ENCODE data around the gene TMC6. TPM values are rescaled to one million over a fixed set of nuclear protein-coding genes. Genes with fewer than 3 reads are reported as not detected.
"Not testable (repeated sequence)": the region's sequence is repeated elsewhere in the genome, so short reads cannot be mapped to it uniquely, and the experiment has no call there.

TMC6 gene, protein sequence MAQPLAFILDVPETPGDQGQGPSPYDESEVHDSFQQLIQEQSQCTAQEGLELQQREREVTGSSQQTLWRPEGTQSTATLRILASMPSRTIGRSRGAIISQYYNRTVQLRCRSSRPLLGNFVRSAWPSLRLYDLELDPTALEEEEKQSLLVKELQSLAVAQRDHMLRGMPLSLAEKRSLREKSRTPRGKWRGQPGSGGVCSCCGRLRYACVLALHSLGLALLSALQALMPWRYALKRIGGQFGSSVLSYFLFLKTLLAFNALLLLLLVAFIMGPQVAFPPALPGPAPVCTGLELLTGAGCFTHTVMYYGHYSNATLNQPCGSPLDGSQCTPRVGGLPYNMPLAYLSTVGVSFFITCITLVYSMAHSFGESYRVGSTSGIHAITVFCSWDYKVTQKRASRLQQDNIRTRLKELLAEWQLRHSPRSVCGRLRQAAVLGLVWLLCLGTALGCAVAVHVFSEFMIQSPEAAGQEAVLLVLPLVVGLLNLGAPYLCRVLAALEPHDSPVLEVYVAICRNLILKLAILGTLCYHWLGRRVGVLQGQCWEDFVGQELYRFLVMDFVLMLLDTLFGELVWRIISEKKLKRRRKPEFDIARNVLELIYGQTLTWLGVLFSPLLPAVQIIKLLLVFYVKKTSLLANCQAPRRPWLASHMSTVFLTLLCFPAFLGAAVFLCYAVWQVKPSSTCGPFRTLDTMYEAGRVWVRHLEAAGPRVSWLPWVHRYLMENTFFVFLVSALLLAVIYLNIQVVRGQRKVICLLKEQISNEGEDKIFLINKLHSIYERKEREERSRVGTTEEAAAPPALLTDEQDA
- total RNA-seq = 250 and 251 TPM in 2 replicates

DNA sequence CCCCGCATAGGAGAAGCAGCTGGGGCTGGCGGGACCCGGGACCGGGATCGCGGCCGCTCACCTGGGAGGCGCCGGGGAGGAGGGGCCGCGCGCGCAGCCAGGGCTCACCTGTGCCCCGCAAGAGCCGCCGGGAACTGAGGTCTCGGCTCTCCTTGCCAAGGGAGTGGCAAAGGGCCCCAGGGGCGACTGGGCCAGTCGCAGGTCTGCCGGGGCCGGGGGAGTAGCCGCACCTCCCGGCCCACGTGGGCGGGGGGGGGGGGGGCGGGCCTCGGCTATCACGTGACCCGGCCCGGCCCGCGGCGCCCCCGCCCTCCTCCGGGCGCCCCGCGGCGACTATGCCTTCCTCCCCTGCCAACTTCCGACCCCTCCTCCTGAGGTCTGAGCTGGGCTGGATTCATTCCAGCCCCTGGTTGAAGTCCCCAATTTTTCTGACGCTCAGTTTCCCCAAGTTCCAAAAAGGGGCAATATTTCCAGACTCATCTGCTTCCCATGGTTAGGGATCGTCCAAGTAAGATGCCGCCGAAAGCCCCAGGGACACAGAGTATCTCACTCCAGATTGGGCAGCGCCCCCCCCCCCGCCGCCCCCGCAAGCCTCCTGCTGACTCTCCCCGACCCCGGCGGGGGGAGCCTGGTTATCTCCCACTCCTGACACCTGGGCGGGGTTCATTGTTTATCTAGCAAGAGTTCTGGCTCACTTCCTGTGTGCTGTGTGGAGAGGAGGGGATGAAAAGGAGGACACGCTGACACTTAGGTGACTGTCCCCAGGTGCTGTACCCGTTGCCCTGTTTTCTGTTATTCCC lies at the start of gene TMC6:
Gene TMC6, minus strand, starts transcription at position 205 of the 800 bp plus-strand sequence. CDS start 1,923 bp downstream, outside the sequence.
- Mint-ChIP-seq H3K9me3 (no peaks in the 10 kb centered on the region), H3K27ac (peak within 1 kb of the TSS; percentile 97), H3K36me3 (ENCODE audit: low read depth) (peaks cover 46% of the 10 kb centered on the region), H3K27me3 (no peaks in the 10 kb centered on the region), H3K4me1 (peaks cover 52% of the 10 kb centered on the region), H3K4me3 (peak within 1 kb of the TSS; percentile 99)
- intact Hi-C loops (cut with micrococcal nuclease) = loop anchor here (5.0 kb wide), 1 partner anchor 229 kb away; no protein-coding TSS in a partner anchor
- DNase-seq = peak; percentile 91

DNA sequence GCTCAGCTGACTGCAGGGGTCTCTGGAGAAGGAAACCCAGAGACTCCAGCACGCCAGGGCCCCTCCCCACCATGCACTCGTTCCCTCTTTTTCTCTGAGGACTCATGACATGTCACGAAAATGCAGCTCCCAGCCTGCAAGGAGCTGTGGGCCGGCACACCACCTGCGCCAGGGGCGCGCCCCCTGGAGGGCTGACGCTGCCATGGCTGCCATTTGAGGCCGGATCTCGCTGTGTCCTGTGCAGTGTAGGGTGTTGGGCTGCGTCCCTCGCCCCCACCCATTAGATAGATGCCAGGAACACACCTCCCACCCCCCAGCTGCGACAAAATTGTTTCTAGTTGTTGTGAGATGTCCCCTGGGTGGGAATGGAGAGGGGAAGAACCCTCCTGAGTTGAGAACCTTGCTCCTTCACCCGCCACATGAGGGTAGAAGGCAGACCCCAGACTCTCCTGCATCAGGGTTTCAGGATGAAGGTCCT lies 48.0 kb upstream of the TMC6 start:
- H3K4me1 Mint-ChIP-seq = peaks cover 38% of the 10 kb centered on the region
- H3K27me3 Mint-ChIP-seq = no peaks in the 10 kb centered on the region
- H3K9me3 Mint-ChIP-seq = no peaks in the 10 kb centered on the region
- DNase-seq = peak; percentile 95
- intact Hi-C loops (cut with micrococcal nuclease) = loop anchor here (1.0 kb wide), 2 partner anchors 64 to 91 kb away; no protein-coding TSS in a partner anchor
- no peak overlapping the region for H3K27ac Mint-ChIP-seq
- H3K4me3 Mint-ChIP-seq = no peak overlapping the region
- H3K36me3 Mint-ChIP-seq (ENCODE audit: low read depth) = peaks cover 48% of the 10 kb centered on the region

DNA sequence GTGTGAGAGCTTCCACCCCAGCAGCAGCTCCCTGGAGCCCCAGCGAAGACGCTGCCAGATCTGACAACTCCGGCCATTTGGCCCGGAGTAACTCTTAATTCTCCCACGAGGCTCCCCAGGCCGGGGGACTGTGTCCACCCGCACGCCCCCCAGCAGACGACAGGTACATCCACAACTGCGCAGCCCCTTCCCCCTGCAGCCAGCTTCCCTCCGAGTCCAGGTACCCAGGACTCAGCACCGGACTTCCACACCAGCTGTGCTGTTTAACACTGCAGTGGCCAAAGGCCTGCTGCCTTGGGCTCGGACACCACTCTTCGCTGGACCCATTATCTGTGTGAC lies 47.1 kb upstream of the TMC6 start:
- intact Hi-C loops (cut with micrococcal nuclease) = no loop called here
- peaks cover 49% of the 10 kb centered on the region for H3K36me3 Mint-ChIP-seq (ENCODE audit: low read depth)
- no peak overlapping the region for H3K4me3 Mint-ChIP-seq
- H3K27ac Mint-ChIP-seq = no peak overlapping the region
- no peak for DNase-seq
- H3K9me3 Mint-ChIP-seq = no peaks in the 10 kb centered on the region
- no peaks in the 10 kb centered on the region for H3K27me3 Mint-ChIP-seq
- peaks cover 46% of the 10 kb centered on the region for H3K4me1 Mint-ChIP-seq

DNA sequence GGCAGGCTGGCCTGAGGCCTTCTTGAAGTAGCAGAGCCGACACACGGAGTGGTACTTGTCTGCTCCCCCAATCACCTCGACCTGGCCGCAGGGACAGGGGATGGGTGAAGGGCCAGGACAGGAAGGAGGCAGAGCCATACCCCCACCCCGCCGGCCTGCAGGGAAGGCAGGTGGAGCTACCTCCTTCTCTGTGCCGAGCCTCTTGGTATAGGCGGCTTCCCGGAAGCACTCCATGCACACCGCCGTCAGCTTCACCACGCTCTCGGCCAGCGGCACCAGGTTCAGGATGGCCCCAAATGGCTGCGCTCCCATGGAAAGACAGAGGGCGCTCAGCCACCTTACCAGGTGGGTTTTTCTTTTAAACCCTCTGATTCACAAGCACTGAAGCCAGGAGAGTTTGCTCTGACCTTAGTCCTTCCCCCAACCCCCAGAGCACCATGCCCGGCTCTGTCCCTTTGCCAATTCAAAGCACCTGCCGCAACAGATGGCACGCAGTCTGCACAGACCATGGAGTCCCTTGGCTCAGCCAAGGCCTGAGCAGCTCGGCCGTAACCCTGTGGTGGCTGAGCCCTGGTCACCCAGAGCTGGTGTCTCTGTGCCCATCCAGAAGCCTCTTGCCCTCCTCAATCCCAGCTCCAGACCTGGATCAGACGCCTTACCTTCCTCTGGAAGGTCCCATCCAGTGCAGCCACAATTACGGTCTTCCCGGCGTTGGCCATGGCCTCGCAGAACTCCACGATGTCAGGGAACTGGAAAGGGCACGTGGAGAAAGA lies 46.5 kb upstream of the TMC6 start:
- Mint-ChIP-seq H3K27me3 (no peaks in the 10 kb centered on the region), H3K4me1 (peaks cover 42% of the 10 kb centered on the region)
- intact Hi-C loops (cut with micrococcal nuclease) = no loop called here

DNA sequence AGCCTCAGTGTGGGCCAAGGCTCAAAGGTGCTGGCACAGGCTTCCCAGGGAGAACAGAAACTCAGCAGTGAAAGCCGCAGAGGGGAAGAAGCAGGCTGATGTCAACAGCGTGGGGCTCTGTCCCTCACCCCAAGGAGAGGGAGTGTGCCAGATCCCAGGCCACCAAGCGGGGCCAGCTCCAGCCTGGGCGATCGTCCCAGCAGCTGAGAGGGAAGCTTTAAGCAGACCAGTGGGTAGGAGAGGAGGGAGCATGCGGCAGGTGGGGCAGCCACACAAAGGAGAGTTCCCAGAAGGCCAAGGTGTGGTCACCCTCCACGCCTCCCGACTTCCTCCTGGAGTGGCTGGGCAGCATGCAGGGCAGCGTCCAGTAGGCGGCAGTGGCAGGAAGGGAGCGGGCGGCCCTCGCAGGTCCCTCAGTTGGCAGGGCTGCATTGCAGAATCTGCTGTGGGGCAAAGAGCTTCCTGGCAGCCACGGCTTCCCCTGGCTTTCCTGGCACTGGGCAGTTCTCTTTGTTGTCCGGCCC lies 45.9 kb upstream of the TMC6 start:
- H3K4me3 Mint-ChIP-seq = no peak overlapping the region
- no peaks in the 10 kb centered on the region for H3K27me3 Mint-ChIP-seq
- H3K4me1 Mint-ChIP-seq = peaks cover 46% of the 10 kb centered on the region
- no peak overlapping the region for H3K27ac Mint-ChIP-seq
- H3K9me3 Mint-ChIP-seq = no peaks in the 10 kb centered on the region
- H3K36me3 Mint-ChIP-seq (ENCODE audit: low read depth) = peaks cover 42% of the 10 kb centered on the region
- intact Hi-C loops (cut with micrococcal nuclease) = no loop called here
- DNase-seq = no peak

More for the DNA sequence above, 46.5 kb upstream of the TMC6 start:
- Mint-ChIP-seq H3K9me3 (no peaks in the 10 kb centered on the region), H3K36me3 (ENCODE audit: low read depth) (peaks cover 46% of the 10 kb centered on the region), H3K4me3 (no peak overlapping the region), H3K27ac (peak overlapping the region; percentile 56)
- no peak for DNase-seq

DNA sequence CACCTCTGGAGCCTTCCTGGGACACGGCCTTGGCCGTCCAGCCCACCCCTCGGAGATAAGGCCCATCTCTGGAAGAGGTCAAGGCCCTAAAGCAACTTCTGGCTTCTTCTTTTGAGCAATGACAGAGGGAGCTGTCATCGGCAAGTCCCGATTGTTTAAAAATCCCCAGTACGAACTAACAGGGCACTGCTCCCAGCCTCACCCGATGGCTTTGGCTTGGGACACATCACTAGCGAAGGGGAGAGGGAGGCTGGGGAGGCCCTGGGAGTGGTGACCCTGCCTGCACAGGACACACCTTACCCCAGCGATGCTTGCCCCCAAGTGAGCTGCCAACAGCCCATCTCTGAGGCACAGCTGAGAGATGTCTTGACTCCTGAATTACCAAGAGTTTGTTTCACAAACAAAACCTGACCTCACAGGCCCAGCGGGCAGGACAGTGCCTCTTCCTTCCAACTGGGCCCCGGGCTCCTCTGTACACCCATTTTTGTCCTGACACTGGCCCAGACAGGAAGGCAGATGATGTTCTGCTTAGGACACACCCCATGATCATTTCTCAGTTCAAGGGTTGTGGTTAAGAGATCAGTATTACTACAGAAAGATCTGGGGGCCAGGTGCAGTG lies 44.7 kb upstream of the TMC6 start:
- peak overlapping the region; percentile 43 for H3K4me3 Mint-ChIP-seq
- peaks cover 35% of the 10 kb centered on the region for H3K36me3 Mint-ChIP-seq (ENCODE audit: low read depth)
- no peaks in the 10 kb centered on the region for H3K27me3 Mint-ChIP-seq
- H3K9me3 Mint-ChIP-seq = no peaks in the 10 kb centered on the region
- H3K27ac Mint-ChIP-seq = peak overlapping the region; percentile 77
- intact Hi-C loops (cut with micrococcal nuclease) = no loop called here
- peaks cover 46% of the 10 kb centered on the region for H3K4me1 Mint-ChIP-seq
- peak; percentile 82 for DNase-seq

DNA sequence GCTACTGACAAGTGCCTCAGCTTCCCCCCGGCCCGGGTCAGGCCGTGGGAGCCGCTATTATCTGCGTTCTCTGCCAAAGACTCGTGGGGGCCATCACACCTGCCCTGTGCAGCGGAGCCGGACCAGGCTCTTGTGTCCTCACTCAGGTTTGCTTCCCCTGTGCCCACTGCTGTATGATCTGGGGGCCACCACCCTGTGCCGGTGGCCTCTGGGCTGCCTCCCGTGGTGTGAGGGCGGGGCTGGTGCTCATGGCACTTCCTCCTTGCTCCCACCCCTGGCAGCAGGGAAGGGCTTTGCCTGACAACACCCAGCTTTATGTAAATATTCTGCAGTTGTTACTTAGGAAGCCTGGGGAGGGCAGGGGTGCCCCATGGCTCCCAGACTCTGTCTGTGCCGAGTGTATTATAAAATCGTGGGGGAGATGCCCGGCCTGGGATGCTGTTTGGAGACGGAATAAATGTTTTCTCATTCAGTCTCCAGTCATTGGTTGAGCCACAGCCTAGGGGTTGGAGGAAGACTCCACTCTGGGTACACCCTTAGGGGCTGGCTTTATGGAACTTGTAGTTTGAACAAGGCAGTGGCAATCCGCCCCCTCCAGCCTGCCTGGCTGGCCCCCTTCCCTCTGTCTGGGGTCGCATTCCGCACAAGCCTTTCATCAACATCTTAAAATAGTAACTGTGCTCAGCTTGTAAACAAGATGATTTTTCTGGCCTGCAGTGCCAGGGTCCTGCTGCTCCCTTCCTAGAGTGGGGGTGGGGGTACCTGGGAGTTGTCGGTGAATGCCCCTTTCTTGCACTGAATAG lies 43.9 kb upstream of the TMC6 start:
- Mint-ChIP-seq H3K4me3 (peak overlapping the region; percentile 43), H3K27ac (peak overlapping the region; percentile 77), H3K27me3 (no peaks in the 10 kb centered on the region), H3K9me3 (no peaks in the 10 kb centered on the region), H3K4me1 (peaks cover 46% of the 10 kb centered on the region), H3K36me3 (ENCODE audit: low read depth) (peaks cover 35% of the 10 kb centered on the region)
- intact Hi-C loops (cut with micrococcal nuclease) = no loop called here
- peak; percentile 67 for DNase-seq

DNA sequence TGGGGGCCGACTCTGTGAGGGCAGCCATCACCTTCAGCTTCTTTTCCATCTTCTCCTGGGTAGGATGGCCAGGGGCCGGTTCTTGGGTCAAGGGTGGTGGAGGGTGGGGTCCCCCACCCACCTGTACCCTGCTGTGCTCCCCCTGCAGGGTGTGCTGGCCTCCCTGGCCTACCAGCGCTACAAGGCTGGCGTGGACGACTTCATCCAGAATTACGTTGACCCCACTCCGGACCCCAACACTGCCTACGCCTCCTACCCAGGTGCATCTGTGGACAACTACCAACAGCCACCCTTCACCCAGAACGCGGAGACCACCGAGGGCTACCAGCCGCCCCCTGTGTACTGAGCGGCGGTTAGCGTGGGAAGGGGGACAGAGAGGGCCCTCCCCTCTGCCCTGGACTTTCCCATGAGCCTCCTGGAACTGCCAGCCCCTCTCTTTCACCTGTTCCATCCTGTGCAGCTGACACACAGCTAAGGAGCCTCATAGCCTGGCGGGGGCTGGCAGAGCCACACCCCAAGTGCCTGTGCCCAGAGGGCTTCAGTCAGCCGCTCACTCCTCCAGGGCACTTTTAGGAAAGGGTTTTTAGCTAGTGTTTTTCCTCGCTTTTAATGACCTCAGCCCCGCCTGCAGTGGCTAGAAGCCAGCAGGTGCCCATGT lies 43.2 kb upstream of the TMC6 start:
- H3K27me3 Mint-ChIP-seq; H3K9me3 Mint-ChIP-seq; intact Hi-C loops (cut with micrococcal nuclease); DNase-seq: not testable (repeated sequence)
- peak overlapping the region; percentile 42 for H3K27ac Mint-ChIP-seq
- H3K4me1 Mint-ChIP-seq = peaks cover 43% of the 10 kb centered on the region
- peak overlapping the region; percentile 18 for H3K4me3 Mint-ChIP-seq
- H3K36me3 Mint-ChIP-seq (ENCODE audit: low read depth) = peaks cover 35% of the 10 kb centered on the region

DNA sequence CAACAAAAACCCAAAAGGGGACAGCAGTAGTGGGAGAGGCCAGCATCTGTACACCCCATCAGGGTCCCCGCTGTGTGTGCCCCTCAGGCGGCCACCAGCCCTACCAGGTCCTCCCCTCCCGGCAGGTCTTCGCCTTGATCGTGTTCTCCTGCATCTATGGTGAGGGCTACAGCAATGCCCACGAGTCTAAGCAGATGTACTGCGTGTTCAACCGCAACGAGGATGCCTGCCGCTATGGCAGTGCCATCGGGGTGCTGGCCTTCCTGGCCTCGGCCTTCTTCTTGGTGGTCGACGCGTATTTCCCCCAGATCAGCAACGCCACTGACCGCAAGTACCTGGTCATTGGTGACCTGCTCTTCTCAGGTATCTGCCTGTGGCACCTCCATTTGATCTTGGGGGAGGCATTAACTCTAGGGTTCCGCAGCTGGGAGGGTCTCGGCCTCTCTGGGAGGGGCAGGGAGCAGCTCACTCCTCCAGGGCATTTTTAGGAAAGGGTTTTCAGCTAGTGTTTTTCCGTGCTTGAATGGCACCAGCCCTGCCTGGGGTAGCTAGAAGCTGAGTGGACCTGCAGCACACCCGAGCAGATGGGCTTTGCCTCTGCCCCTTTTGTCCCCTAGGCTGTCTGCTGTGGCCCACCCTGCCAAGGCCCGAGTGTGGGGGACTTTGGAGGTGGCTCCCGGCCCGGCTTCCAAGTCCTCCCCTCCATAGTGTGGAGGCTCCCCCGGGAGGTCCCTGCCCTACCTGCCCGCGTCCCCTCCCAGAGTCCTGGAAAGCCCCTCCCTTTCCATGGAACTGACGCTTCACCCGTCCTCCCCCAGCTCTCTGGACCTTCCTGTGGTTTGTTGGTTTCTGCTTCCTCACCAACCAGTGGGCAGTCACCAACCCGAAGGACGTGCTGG lies 42.4 kb upstream of the TMC6 start:
- no peak for DNase-seq
- H3K36me3 Mint-ChIP-seq (ENCODE audit: low read depth) = peaks cover 35% of the 10 kb centered on the region
- H3K4me3 Mint-ChIP-seq = peak overlapping the region; percentile 80
- H3K27ac Mint-ChIP-seq = peak overlapping the region; percentile 53
- intact Hi-C loops (cut with micrococcal nuclease) = no loop called here
- peaks cover 43% of the 10 kb centered on the region for H3K4me1 Mint-ChIP-seq
- H3K9me3 Mint-ChIP-seq = no peaks in the 10 kb centered on the region
- H3K27me3 Mint-ChIP-seq = no peaks in the 10 kb centered on the region

DNA sequence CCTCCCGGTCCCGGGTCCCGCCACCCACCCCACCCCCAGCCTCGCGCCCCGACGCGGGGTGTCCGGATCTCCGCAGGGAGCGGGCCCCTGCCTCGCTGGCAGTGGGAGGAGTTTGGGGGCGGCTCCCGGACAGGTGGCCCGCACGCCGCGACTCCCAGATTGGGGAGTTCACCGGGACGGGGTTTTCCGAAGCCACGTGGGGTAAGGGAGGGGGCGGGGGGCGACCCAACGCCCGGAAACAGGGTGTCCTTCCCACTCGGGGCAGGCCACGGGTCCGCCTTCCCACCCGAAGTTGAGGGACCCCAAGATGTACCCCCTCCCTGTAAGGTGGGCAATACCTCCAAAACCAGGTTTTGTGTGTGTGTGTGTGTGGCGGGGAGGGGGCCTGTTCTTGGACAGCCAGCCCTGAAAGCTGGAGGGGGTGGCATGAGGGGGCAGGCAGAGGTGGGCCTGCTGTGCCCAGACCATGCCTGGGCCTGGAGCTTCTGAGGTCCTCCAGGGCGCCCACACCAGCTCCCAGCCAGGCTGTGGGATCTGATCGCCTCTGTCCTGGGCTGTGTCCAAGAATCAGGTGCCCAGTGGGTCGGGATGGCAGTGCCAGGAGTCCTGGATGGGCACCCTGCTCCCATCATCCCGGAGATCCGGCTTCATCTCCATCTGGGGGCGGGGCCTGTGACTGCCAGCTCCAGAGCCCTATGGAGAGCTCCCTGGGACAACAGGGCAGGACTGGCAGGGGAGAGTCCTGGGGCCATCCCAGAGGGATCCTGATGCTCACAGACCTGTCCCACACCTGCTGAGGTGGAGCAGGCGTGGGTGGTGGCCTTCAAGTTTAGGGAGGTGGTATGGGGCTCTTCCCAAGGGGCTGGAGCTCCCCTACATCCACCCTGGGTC lies 40.6 kb upstream of the TMC6 start:
- Mint-ChIP-seq H3K27me3 (no peaks in the 10 kb centered on the region), H3K9me3 (no peaks in the 10 kb centered on the region), H3K4me1 (peaks cover 38% of the 10 kb centered on the region), H3K36me3 (ENCODE audit: low read depth) (peaks cover 30% of the 10 kb centered on the region), H3K4me3 (peak overlapping the region; percentile 80), H3K27ac (peak overlapping the region; percentile 78)
- peak; percentile 87 for DNase-seq
- intact Hi-C loops (cut with micrococcal nuclease) = loop anchor here (1.0 to 5.0 kb wide), 3 partner anchors 18 to 56 kb away; partner anchors contain the start of genes AFMID, TK1 and TMC8
